Loucy (cell line): Measurements from ENCODE around the gene BPIFB3.
"Not testable (repeated sequence)": the region's sequence is repeated elsewhere in the genome, so short reads cannot be mapped to it uniquely, and the experiment has no call there.

Experiments
- H2AFZ ChIP-seq: fragments of 200-600 bp; sonication (generic); 2 replicates; pipeline ENCODE4 v1.6.0; 2016; ENCODE audit warnings: antibody characterized with exemption, mild to moderate bottlenecking, low read length, moderate library complexity
- H3F3A ChIP-seq: fragments of 200-600 bp; 2 replicates; pipeline ENCODE4 v1.6.0; 2016; ENCODE audit warnings: antibody characterized with exemption, low read depth, mild to moderate bottlenecking
- H3K27me3 ChIP-seq: fragments of 200-600 bp; sonication (generic); 2 replicates; pipeline ENCODE4 v1.6.1; 2014; ENCODE audit warnings: low read length, mild to moderate bottlenecking; ENCODE audit not compliant: insufficient read depth, poor library complexity, severe bottlenecking
- H3K36me3 ChIP-seq: fragments of 200-600 bp; sonication (generic); 2 replicates; pipeline ENCODE4 v1.6.1; 2016; ENCODE audit warnings: low read length; ENCODE audit not compliant: insufficient read depth
- H3K4me1 ChIP-seq: fragments of 200-600 bp; sonication (generic); 2 replicates; pipeline ENCODE4 v1.5.1; 2014; ENCODE audit warnings: low read length, mild to moderate bottlenecking; ENCODE audit not compliant: insufficient read depth, poor library complexity, severe bottlenecking
- H3K4me2 ChIP-seq: fragments of 200-600 bp; sonication (generic); 2 replicates; pipeline ENCODE4 v1.6.0; 2014; ENCODE audit warnings: antibody characterized with exemption, low read length, low read depth, mild to moderate bottlenecking; ENCODE audit not compliant: poor library complexity, severe bottlenecking
- H3K4me3 ChIP-seq: fragments of 200-600 bp; sonication (generic); 2 replicates; pipeline ENCODE4 v1.5.1; 2014; ENCODE audit warnings: low read length, mild to moderate bottlenecking, mixed read lengths; ENCODE audit not compliant: poor library complexity, severe bottlenecking
- H3K79me2 ChIP-seq: fragments of 200-600 bp; sonication (generic); 2 replicates; pipeline ENCODE4 v1.6.1; 2014; ENCODE audit warnings: low read length; ENCODE audit not compliant: insufficient read depth
- H3K9ac ChIP-seq: fragments of 200-600 bp; sonication (generic); 2 replicates; pipeline ENCODE4 v1.6.0; 2014; ENCODE audit warnings: mild to moderate bottlenecking, low read depth, low read length, moderate library complexity; ENCODE audit not compliant: poor library complexity, severe bottlenecking
- H3K9me2 ChIP-seq: fragments of 200-600 bp; sonication (generic); replicated peaks from 2 replicates; pipeline ENCODE4 v1.6.1; 2016; ENCODE audit warnings: low read depth, low read length, mixed read lengths
- H3K9me3 ChIP-seq: fragments of 200-600 bp; sonication (generic); 2 replicates; pipeline ENCODE4 v1.6.1; 2014; ENCODE audit warnings: mild to moderate bottlenecking, antibody characterized with exemption, low read length, low read depth; ENCODE audit not compliant: insufficient read depth
- H4K20me1 ChIP-seq: fragments of 200-600 bp; sonication (generic); 2 replicates; pipeline ENCODE4 v1.6.0; 2014; ENCODE audit warnings: antibody characterized with exemption, low read length, mild to moderate bottlenecking; ENCODE audit not compliant: insufficient read depth, poor library complexity, severe bottlenecking
- EZH2phosphoT487 ChIP-seq: fragments of 200-600 bp; IDR thresholded peaks from 2 replicates; pipeline ENCODE4 v1.6.1; 2018; ENCODE audit warnings: antibody characterized with exemption, mild to moderate bottlenecking, moderate library complexity, borderline replicate concordance
- TF ChIP-seq, protein P1 (sequence below): fragments of 200-600 bp; sonication (generic); conservative IDR thresholded peaks from 2 replicates; pipeline ENCODE4 v1.5.1; 2014; ENCODE audit warnings: mild to moderate bottlenecking, antibody characterized with exemption, low read length

Gene BPIFB3

DNA sequence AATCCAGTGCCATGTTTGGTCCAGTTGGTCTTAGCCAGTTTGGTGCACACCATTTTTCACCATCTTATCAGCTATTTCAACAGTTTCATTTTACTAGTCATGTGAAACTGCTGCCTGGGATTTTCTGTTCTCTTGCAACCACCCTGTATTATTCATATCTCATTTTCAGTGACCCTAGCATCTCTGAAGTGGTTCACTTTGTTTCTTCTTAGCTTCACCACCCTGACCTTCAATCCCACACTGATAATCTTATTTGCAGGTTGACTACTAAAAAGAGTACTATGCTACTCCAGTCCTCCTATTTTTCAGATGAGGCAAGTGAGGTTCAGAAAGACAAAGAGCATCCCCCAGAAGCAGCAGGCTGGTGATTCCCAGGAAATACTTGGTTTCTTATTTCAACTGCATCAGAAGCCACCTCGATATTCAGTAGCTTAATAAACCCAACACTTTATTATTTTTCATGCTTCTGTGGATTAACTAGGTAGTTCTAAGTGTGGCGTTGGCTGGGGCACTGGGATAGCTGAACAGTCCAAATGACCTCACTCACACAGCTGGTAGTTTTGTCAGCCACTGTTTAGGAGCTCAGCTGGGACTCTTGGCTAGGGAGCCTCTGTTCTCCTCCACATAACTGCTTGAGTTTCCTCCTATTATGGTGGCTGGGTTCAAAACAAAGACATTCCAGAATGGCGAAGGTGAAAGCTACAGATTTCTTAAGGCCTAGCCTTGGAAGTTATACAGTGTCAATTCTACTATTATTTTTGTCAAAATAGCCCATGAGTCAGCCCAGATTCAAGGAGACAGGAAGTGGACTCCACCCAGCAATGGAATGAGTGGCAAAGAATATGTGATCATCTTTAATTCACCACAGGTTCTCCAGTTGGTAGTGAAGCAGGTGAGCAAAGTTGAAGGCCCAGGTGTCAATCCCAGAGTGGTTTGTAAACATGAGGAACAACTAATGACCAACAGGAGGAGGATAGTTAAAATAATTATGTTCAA lies 66.3 kb downstream of the BPIFB3 start:
- no peaks in the 10 kb centered on the region for H3K4me1 ChIP-seq
- H3K9me2 ChIP-seq = no peaks in the 10 kb centered on the region
- TF ChIP-seq, protein P1, sequence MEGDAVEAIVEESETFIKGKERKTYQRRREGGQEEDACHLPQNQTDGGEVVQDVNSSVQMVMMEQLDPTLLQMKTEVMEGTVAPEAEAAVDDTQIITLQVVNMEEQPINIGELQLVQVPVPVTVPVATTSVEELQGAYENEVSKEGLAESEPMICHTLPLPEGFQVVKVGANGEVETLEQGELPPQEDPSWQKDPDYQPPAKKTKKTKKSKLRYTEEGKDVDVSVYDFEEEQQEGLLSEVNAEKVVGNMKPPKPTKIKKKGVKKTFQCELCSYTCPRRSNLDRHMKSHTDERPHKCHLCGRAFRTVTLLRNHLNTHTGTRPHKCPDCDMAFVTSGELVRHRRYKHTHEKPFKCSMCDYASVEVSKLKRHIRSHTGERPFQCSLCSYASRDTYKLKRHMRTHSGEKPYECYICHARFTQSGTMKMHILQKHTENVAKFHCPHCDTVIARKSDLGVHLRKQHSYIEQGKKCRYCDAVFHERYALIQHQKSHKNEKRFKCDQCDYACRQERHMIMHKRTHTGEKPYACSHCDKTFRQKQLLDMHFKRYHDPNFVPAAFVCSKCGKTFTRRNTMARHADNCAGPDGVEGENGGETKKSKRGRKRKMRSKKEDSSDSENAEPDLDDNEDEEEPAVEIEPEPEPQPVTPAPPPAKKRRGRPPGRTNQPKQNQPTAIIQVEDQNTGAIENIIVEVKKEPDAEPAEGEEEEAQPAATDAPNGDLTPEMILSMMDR = no peak
- H3K79me2 ChIP-seq = no peaks in the 10 kb centered on the region
- no peak overlapping the region for H3K4me3 ChIP-seq
- no peak overlapping the region for H3K4me2 ChIP-seq
- H3K9ac ChIP-seq = no peak overlapping the region
- H3F3A ChIP-seq = no peaks in the 10 kb centered on the region
- H3K9me3 ChIP-seq = no peaks in the 10 kb centered on the region
- H4K20me1 ChIP-seq = no peaks in the 10 kb centered on the region
- no peaks in the 10 kb centered on the region for H3K36me3 ChIP-seq
- no peaks in the 10 kb centered on the region for H3K27me3 ChIP-seq
- no peak overlapping the region for H2AFZ ChIP-seq

DNA sequence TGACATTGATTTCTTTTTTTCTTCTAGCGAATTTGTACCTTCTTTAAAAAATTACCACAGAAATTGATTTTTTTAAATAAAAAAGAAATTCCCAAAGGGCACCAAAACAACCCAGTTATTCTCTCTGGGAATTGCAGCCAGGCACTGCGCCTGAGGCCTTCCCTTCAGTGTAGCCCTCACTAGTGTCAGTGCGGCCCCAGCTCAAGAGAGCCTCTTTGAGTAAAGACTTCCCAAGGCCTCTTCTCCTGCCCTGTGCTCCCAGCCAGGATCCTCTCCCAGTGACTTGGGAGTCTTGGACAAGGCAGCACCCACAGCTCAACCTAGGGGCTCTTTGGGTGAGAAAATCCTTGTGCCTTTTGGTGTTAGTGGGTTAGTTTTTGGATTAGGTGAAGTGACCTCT lies 67.2 kb downstream of the BPIFB3 start:
- no peaks in the 10 kb centered on the region for H3F3A ChIP-seq
- H3K9me2 ChIP-seq = no peaks in the 10 kb centered on the region
- H3K9me3 ChIP-seq = no peaks in the 10 kb centered on the region
- H3K4me3 ChIP-seq = no peak overlapping the region
- no peaks in the 10 kb centered on the region for H3K79me2 ChIP-seq
- H3K27me3 ChIP-seq = no peaks in the 10 kb centered on the region
- H3K4me2 ChIP-seq = no peak overlapping the region
- no peak overlapping the region for H3K9ac ChIP-seq
- TF ChIP-seq EZH2phosphoT487 = no peak
- TF ChIP-seq, protein P1 = no peak
- H2AFZ ChIP-seq = no peak overlapping the region
- H4K20me1 ChIP-seq = no peaks in the 10 kb centered on the region
- H3K4me1 ChIP-seq = no peaks in the 10 kb centered on the region
- no peaks in the 10 kb centered on the region for H3K36me3 ChIP-seq

DNA sequence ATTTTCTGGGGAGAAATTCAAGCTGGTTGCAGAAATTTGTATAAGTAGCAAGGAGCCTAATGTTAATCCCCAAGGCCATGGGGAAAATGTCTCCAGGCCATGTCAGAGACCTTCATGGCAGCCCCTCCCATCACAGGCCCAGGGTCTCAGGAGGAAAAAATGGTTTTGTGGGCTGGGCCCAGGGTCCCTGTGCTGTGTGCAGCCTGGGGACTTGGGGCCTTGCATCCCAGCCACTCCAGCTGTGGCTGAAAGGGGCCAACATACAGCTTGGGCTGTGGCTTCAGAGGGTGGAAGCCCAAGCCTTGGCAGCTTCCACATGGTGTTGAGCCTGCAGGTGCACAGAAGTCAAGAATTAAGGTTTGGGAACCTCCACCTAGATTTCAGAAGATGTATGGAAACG lies 68.6 kb downstream of the BPIFB3 start:
- not testable (repeated sequence) for H3K9ac ChIP-seq, H3F3A ChIP-seq, H3K4me2 ChIP-seq, H3K27me3 ChIP-seq, H3K79me2 ChIP-seq, H4K20me1 ChIP-seq, H3K4me1 ChIP-seq, H2AFZ ChIP-seq, H3K36me3 ChIP-seq, H3K9me2 ChIP-seq, H3K4me3 ChIP-seq, H3K9me3 ChIP-seq
